Vagina (tissue), 2 donors: ENCODE measurements around the gene AACS.

Experiments used
- POLR2A ChIP-seq, 2 donors: fragments of 450-650 bp; IDR thresholded peaks; one replicate each; pipeline ENCODE4 v1.6.1; 2017; ENCODE audit warnings: antibody characterized with exemption in 2 of 2, mild to moderate bottlenecking in 2 of 2, moderate library complexity in 2 of 2
- TF ChIP-seq, protein P1 (sequence below), 3 experiments: fragments of 450-650 bp in 2 of 3; fragments of 200-600 bp in 1 of 3; sonication (generic) in 1 of 3; IDR thresholded peaks; one replicate each; pipeline ENCODE4 v1.5.1; 2017 to 2019; ENCODE audit warnings: antibody characterized with exemption in 3 of 3, mild to moderate bottlenecking in 2 of 3, moderate library complexity in 2 of 3

- no peak for TF ChIP-seq POLR2A (IDR thresholded peaks at IDR 0.05)
- TF ChIP-seq, protein P1, sequence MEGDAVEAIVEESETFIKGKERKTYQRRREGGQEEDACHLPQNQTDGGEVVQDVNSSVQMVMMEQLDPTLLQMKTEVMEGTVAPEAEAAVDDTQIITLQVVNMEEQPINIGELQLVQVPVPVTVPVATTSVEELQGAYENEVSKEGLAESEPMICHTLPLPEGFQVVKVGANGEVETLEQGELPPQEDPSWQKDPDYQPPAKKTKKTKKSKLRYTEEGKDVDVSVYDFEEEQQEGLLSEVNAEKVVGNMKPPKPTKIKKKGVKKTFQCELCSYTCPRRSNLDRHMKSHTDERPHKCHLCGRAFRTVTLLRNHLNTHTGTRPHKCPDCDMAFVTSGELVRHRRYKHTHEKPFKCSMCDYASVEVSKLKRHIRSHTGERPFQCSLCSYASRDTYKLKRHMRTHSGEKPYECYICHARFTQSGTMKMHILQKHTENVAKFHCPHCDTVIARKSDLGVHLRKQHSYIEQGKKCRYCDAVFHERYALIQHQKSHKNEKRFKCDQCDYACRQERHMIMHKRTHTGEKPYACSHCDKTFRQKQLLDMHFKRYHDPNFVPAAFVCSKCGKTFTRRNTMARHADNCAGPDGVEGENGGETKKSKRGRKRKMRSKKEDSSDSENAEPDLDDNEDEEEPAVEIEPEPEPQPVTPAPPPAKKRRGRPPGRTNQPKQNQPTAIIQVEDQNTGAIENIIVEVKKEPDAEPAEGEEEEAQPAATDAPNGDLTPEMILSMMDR (IDR thresholded peaks at IDR 0.05) = no peak
Measured at GRCh38 chr12:125049093-125049458, 16.2 kb upstream of the AACS start.
